MM.1S (cell line): ENCODE results near the gene ARHGEF19.
"Not testable (repeated sequence)": the region's sequence is repeated elsewhere in the genome, so short reads cannot be mapped to it uniquely, and the experiment has no call there.

Source experiments
- EZH2 ChIP-seq: fragments of 300-600 bp; sonication (generic); optimal IDR thresholded peaks from 2 replicates; pipeline ENCODE3; 2017; ENCODE audit warnings: low read depth, mild to moderate bottlenecking, antibody characterized with exemption, low read length, mixed read lengths
- TF ChIP-seq, protein P1 (sequence below): fragments of 300-600 bp; sonication (generic); IDR thresholded peaks from 2 replicates; pipeline ENCODE4 v1.5.1; 2016; ENCODE audit warnings: antibody characterized with exemption, low read length, mixed read lengths

DNA sequence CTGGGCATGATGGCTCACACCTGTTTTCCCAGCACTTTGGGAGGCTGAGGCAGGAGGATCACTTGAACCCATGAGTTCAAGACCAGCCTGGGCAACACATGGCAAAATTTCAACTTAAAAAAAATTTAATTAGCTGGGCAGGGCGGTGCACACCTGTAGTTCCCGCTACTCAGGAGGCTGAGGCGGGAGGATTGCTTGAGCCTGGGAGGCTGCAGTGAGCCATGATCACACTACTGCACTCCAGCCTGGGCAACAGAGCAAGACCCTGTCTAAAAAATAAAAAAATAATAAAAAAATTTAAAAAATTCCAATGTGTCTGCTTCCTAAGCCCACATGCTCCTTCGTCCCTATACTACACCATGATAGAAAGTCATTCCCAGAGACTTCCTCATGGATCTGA is 16.3 kb downstream of the ARHGEF19 start:
- TF ChIP-seq, protein P1, sequence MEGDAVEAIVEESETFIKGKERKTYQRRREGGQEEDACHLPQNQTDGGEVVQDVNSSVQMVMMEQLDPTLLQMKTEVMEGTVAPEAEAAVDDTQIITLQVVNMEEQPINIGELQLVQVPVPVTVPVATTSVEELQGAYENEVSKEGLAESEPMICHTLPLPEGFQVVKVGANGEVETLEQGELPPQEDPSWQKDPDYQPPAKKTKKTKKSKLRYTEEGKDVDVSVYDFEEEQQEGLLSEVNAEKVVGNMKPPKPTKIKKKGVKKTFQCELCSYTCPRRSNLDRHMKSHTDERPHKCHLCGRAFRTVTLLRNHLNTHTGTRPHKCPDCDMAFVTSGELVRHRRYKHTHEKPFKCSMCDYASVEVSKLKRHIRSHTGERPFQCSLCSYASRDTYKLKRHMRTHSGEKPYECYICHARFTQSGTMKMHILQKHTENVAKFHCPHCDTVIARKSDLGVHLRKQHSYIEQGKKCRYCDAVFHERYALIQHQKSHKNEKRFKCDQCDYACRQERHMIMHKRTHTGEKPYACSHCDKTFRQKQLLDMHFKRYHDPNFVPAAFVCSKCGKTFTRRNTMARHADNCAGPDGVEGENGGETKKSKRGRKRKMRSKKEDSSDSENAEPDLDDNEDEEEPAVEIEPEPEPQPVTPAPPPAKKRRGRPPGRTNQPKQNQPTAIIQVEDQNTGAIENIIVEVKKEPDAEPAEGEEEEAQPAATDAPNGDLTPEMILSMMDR, result not testable (repeated sequence)
- TF ChIP-seq EZH2, result not testable (repeated sequence)
